DMS153 (cell line): ENCODE measurements around the gene SLC30A2.
"Not testable (repeated sequence)": the region's sequence is repeated elsewhere in the genome, so short reads cannot be mapped to it uniquely, and the experiment has no call there.

Experiments
- DNase-seq: peaks from one replicate; lab custom pipeline; 2025; lab: John Stamatoyannopoulos, UW

SLC30A2 gene

GRCh38 chr1:26045722-26046245 lies at the start of gene SLC30A2:
Gene SLC30A2, minus strand, starts transcription at chr1:26046118. Its CDS starts 222 bp downstream, at chr1:26045896.
- DNase-seq = no peak

- DNase-seq = peak; percentile 76
Observed at GRCh38 chr1:26094677-26095383, 48.9 kb upstream of the SLC30A2 start.

- no peak for DNase-seq
Observed at GRCh38 chr1:26094076-26094669, 48.3 kb upstream of the SLC30A2 start.

GRCh38 chr1:26093569-26093968 lies 47.7 kb upstream of the SLC30A2 start:
- not testable (repeated sequence) for DNase-seq

- no peak for DNase-seq
Observed at GRCh38 chr1:26092422-26092821, 46.5 kb upstream of the SLC30A2 start.

GRCh38 chr1:26090893-26091292 lies 45.0 kb upstream of the SLC30A2 start:
- no peak for DNase-seq

- DNase-seq = no peak
Observed at GRCh38 chr1:26089125-26089524, 43.2 kb upstream of the SLC30A2 start.

- no peak for DNase-seq
Observed at GRCh38 chr1:26084844-26085243, 38.9 kb upstream of the SLC30A2 start.

GRCh38 chr1:26084091-26084561 lies 38.2 kb upstream of the SLC30A2 start:
- DNase-seq = no peak

- no peak for DNase-seq
Observed at GRCh38 chr1:26083208-26083607, 37.3 kb upstream of the SLC30A2 start.

GRCh38 chr1:26082020-26082350 lies 36.1 kb upstream of the SLC30A2 start:
- no peak for DNase-seq

GRCh38 chr1:26081267-26082019 lies 35.5 kb upstream of the SLC30A2 start:
- no peak for DNase-seq

GRCh38 chr1:26079960-26080814 lies 34.3 kb upstream of the SLC30A2 start:
- no peak for DNase-seq

GRCh38 chr1:26079178-26079563 lies 33.3 kb upstream of the SLC30A2 start:
- no peak for DNase-seq

GRCh38 chr1:26078286-26079177 lies 32.6 kb upstream of the SLC30A2 start:
- no peak for DNase-seq

- no peak for DNase-seq
Observed at GRCh38 chr1:26077524-26077923, 31.6 kb upstream of the SLC30A2 start.

- DNase-seq = no peak
Observed at GRCh38 chr1:26075421-26076144, 29.7 kb upstream of the SLC30A2 start.

- DNase-seq = no peak
Observed at GRCh38 chr1:26072305-26072704, 26.4 kb upstream of the SLC30A2 start.

GRCh38 chr1:26070963-26071342 lies 25.0 kb upstream of the SLC30A2 start:
- no peak for DNase-seq

GRCh38 chr1:26070296-26070962 lies 24.5 kb upstream of the SLC30A2 start:
- no peak for DNase-seq
